GM12878 (cell line): ENCODE measurements around the gene ACP3. TPM values are rescaled to one million over a fixed set of nuclear protein-coding genes. Genes with fewer than 3 reads are reported as not detected.

ENCODE experiments used
- ATAC-seq: fragments of 200-7000 bp; cut with Tn5 transposase; 3 replicates; pipeline ENCODE4 v1.9.1; 2020; ENCODE audit warnings: mild to moderate bottlenecking, moderate library complexity
- BruUV-seq: library from RNA; stranded (reverse); fragments of 400-500 nt; replicated peaks from 2 replicates; lab custom pipeline; 2021; lab: Mats Ljungman, UMichigan
- CTCF ChIA-PET: fragments of 300-600 bp; sonication (Branson Sonifier 250); formaldehyde crosslinking; extraction: SDS; loops from one replicate; lab custom pipeline; 2021; ENCODE audit warnings: inconsistent platforms; lab: Yijun Ruan, JAX
- POLR2A ChIA-PET: fragments of 350-600 bp; formaldehyde crosslinking; extraction: SDS; loops from one replicate; lab custom pipeline; 2021; ENCODE audit warnings: inconsistent platforms; lab: Charles Lee
- RAD21 ChIA-PET: fragments of 300-600 bp; sonication (Branson Sonifier 250); formaldehyde crosslinking; loops from one replicate; lab custom pipeline; 2023; ENCODE audit warnings: antibody characterized with exemption; ENCODE audit not compliant: unreplicated experiment; lab: Charles Lee
- SMC1A ChIA-PET: fragments of 300-600 bp; sonication (Branson Sonifier 250); formaldehyde crosslinking; loops from one replicate; lab custom pipeline; 2023; ENCODE audit not compliant: unreplicated experiment, uncharacterized antibody; lab: Charles Lee
- DNase-seq: peaks from one replicate; pipeline ENCODE4 v3.0.0-alpha.2; 2011; ENCODE audit warnings: low read depth, low spot score
- FAIRE-seq: peaks from 3 replicates; lab custom pipeline; 2011; peaks lifted over from hg19 to GRCh38; lab: Jason Lieb, UNC
- H2AFZ ChIP-seq: 2 replicates; pipeline ENCODE4 v1.6.0; 2011; ENCODE audit warnings: low read depth, low read length, control low read depth; ENCODE audit not compliant: control insufficient read depth
- H3K27ac ChIP-seq: 2 replicates; pipeline ENCODE4 v1.5.1; 2011; ENCODE audit warnings: control low read depth; ENCODE audit not compliant: control insufficient read depth, insufficient read depth
- H3K27me3 ChIP-seq, 2 experiments: replicated peaks in 1 of 2; 2 replicates each; pipeline versions ENCODE4 v1.6.0 to v1.6.1; 2011; ENCODE audit warnings: low read length in 1 of 2; ENCODE audit not compliant: control insufficient read depth in 2 of 2, insufficient read depth in 2 of 2
- H3K36me3 ChIP-seq, 2 experiments: 2 replicates each; pipeline ENCODE4 v1.5.1; 2011; ENCODE audit warnings: low read length in 1 of 2; ENCODE audit not compliant: control insufficient read depth in 2 of 2, insufficient read depth in 2 of 2
- H3K4me1 ChIP-seq: 2 replicates; pipeline ENCODE4 v1.6.1; 2011; ENCODE audit warnings: mild to moderate bottlenecking, low read length, moderate library complexity, mixed read lengths; ENCODE audit not compliant: control insufficient read depth, insufficient read depth
- H3K4me2 ChIP-seq: 2 replicates; pipeline ENCODE4 v1.6.0; 2011; ENCODE audit warnings: control low read depth; ENCODE audit not compliant: control insufficient read depth, insufficient read depth
- H3K4me3 ChIP-seq: fragments of 200-600 bp; sonication (generic); 2 replicates; pipeline ENCODE4 v1.5.1; 2016
- H3K79me2 ChIP-seq: 2 replicates; pipeline ENCODE4 v1.6.0; 2011; ENCODE audit warnings: low read length; ENCODE audit not compliant: control insufficient read depth, insufficient read depth
- H3K9ac ChIP-seq: 2 replicates; pipeline ENCODE4 v1.8.0; 2011; ENCODE audit warnings: low read length, control low read depth, mixed read lengths; ENCODE audit not compliant: control insufficient read depth, insufficient read depth
- H3K9me3 ChIP-seq: replicated peaks from 3 replicates; pipeline ENCODE4 v1.5.1; 2011; ENCODE audit warnings: mild to moderate bottlenecking, low read length; ENCODE audit not compliant: control insufficient read depth, insufficient read depth
- H4K20me1 ChIP-seq: 2 replicates; pipeline ENCODE4 v1.6.0; 2011; ENCODE audit not compliant: control insufficient read depth, insufficient read depth
- CBFB ChIP-seq: IDR thresholded peaks from 2 replicates; pipeline ENCODE4 v1.6.1; 2016; ENCODE audit warnings: antibody characterized with exemption, low read depth
- CHD2 ChIP-seq: IDR thresholded peaks from 2 replicates; pipeline ENCODE4 v1.6.1; 2011; ENCODE audit warnings: low read depth, low read length, improper control_type of control experiment, borderline replicate concordance
- HDAC2 ChIP-seq: fragments of 200-600 bp; sonication (generic); IDR thresholded peaks from 2 replicates; pipeline ENCODE4 v1.6.1; 2017
- LARP7 ChIP-seq: fragments of 450-650 bp; IDR thresholded peaks from 2 replicates; pipeline ENCODE4 v1.6.1; 2017; ENCODE audit warnings: mild to moderate bottlenecking
- MEF2B ChIP-seq: fragments of 450-650 bp; IDR thresholded peaks from 2 replicates; pipeline ENCODE4 v1.6.1; 2018; ENCODE audit warnings: mild to moderate bottlenecking, moderate library complexity; ENCODE audit not compliant: partially characterized antibody, poor library complexity, severe bottlenecking
- MXI1 ChIP-seq: fragments of 150-350 bp; IDR thresholded peaks from 2 replicates; pipeline ENCODE4 v1.6.1; 2011; ENCODE audit warnings: low read depth, mild to moderate bottlenecking, inconsistent platforms, low read length, improper control_type of control experiment
- NFIC ChIP-seq: IDR thresholded peaks from 2 replicates; pipeline ENCODE4 v1.6.1; 2012; ENCODE audit warnings: low read depth, mild to moderate bottlenecking, inconsistent platforms, low read length, moderate library complexity
- NFYA ChIP-seq: IDR thresholded peaks from 2 replicates; pipeline ENCODE4 v1.6.1; 2011; ENCODE audit warnings: low read depth, mild to moderate bottlenecking, low read length, improper control_type of control experiment, borderline replicate concordance
- PAX5 ChIP-seq: IDR thresholded peaks from 2 replicates; pipeline ENCODE4 v1.6.1; 2011; ENCODE audit warnings: low read depth, low read length, borderline replicate concordance
- POU2F2 ChIP-seq: IDR thresholded peaks from 3 replicates; pipeline ENCODE4 v1.6.1; 2011; ENCODE audit warnings: low read depth, mild to moderate bottlenecking, low read length, borderline replicate concordance
- SIN3A ChIP-seq: IDR thresholded peaks from 2 replicates; pipeline ENCODE4 v1.6.1; 2012; ENCODE audit warnings: low read depth, low read length, improper control_type of control experiment
- SREBF1 ChIP-seq: IDR thresholded peaks from 2 replicates; pipeline ENCODE4 v1.6.1; 2012; ENCODE audit warnings: mild to moderate bottlenecking, low read length
- STAT1 ChIP-seq: fragments of 450-650 bp; conservative IDR thresholded peaks from 2 replicates; pipeline ENCODE4 v1.6.1; 2014; ENCODE audit warnings: antibody characterized with exemption, mild to moderate bottlenecking
- STAT3 ChIP-seq: IDR thresholded peaks from 2 replicates; pipeline ENCODE4 v1.6.1; 2011; ENCODE audit warnings: low read depth, low read length, improper control_type of control experiment
- ZBTB33 ChIP-seq: fragments of 450-650 bp; IDR thresholded peaks from 2 replicates; pipeline ENCODE4 v1.6.1; 2017; ENCODE audit warnings: mild to moderate bottlenecking
- ZNF622 ChIP-seq: fragments of 450-650 bp; IDR thresholded peaks from 2 replicates; pipeline ENCODE4 v1.6.1; 2017; ENCODE audit warnings: mild to moderate bottlenecking, inconsistent platforms
- ZNF687 ChIP-seq: fragments of 450-650 bp; IDR thresholded peaks from 2 replicates; pipeline ENCODE4 v1.6.1; 2017; ENCODE audit warnings: mild to moderate bottlenecking, moderate library complexity
- ZSCAN29 ChIP-seq: fragments of 450-650 bp; IDR thresholded peaks from 2 replicates; pipeline ENCODE4 v1.6.1; 2017; ENCODE audit warnings: mild to moderate bottlenecking, moderate library complexity
- WGBS: methylation state at CpG from one replicate; pipeline ENCODE4 v1.1.6; 2016; ENCODE audit warnings: low lambda C conversion rate; ENCODE audit not compliant: insufficient replicate concordance, insufficient coverage; ENCODE audit errors: missing lambda C conversion rate; 5-methylcytosine and 5-hydroxymethylcytosine counted together
- in situ Hi-C: fragments of 300-500 bp; cut with MboI; formaldehyde crosslinking; loops from 9 replicates; pipeline ENCODE4 v1.14.3; 2018; ENCODE audit warnings: mixed read lengths
- intact Hi-C: fragments of 100-400 bp; cut with micrococcal nuclease; formaldehyde crosslinking; loops from one replicate; pipeline ENCODE4 v1.14.2; 2022; ENCODE audit not compliant: unreplicated experiment
- polyA plus RNA-seq, 11 experiments: library from polyadenylated mRNA; depleted of rRNA in 4 of 11; unstranded in 6 of 11; stranded (reverse) in 5 of 11; fragments of >200 nt; fragmentation: Nextera tagmentation in 4 of 11; fragmentation: Illumina TruSeq in 1 of 11; extraction: Ambion mirVana in 4 of 11; extraction: Trizol in 1 of 11; gene quantifications; 1 replicate in 1 of 11; 2 replicates in 10 of 11; pipeline versions ENCODE4 v1.2.1 to v1.2.3, GENCODE V29; 2011 to 2016; ENCODE audit warnings: inconsistent platforms in 2 of 11, missing spikeins in 2 of 11, low read depth in 1 of 11
- total RNA-seq, 4 experiments: library from RNA; depleted of rRNA in 3 of 4; stranded (reverse); fragments of >200 nt in 3 of 4; fragmentation: Illumina TruSeq in 1 of 4; extraction: Trizol in 1 of 4; gene quantifications; 2 replicates each; pipeline versions ENCODE4 v1.2.1 to v1.2.3, GENCODE V29; 2013 to 2021

The ACP3 gene
- total and polyA plus RNA-seq, 10 of the 15 experiments (the other 5 are each of a cell fraction or from before 2014, with no cell fraction given) = 0.05 to 0.41 TPM; not detected in 8

- TF ChIP-seq MEF2B (no peak), POU2F2 (no peak)
These were observed 33.2 kb upstream of the ACP3 start (continued) for GRCh38 chr3:132283916-132284405.

DNA sequence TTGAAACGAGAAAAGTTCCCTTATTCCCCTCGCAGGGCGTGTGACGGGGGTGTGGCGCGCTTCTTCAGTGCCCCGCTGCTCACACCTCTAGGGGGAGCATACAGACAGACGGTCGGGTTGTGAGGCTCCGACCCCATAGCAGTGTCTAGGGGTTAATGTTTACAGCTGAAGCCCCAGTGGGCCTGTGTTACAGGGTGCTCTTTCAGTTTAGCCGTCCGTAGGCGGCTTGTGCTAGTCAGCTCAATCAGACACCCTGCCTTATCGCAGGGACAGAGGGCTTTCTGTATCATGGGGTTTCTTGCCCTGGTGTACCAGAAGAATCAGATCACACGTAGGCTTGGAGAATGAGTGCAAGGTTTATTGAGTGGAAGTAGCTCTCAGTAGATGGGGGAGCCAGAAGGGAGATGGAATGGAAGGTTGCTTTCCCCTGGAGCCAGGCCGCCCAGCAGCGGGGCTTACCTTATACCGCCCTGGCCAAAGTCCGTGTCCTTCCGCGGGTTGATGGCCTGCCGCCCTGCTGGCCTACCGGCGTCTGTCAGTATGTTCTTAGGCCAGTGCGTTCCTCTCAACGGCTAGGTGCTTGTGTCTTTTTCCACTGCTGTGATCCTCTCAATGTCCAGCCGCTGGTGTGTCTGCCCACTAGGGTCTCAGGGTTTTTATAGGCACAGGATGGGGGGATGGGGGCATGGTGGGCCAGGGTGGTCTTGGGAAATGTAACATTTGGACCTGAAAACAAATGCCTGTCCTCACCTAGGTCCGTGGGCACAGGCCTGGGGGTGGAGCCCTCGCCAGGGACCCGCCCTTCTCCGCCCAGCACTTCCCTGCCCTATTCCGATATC lies 32.2 kb upstream of the ACP3 start:
- ChIA-PET RAD21 (no interaction called here), CTCF (no interaction called here), SMC1A (interaction anchor here (1.3 kb wide), 1 partner anchor 251 kb away, joined by 4 read pairs; no protein-coding TSS in a partner anchor), POLR2A (no interaction called here)
- Histone ChIP-seq H3K36me3 (no peaks in the 10 kb centered on the region), H2AFZ (no peak overlapping the region), H3K27ac (no peak overlapping the region), H4K20me1 (no peaks in the 10 kb centered on the region), H3K9ac (no peak overlapping the region), H3K4me2 (no peak overlapping the region), H3K27me3 (no peaks in the 10 kb centered on the region; a peak in 1 of 4 replicates), H3K79me2 (no peaks in the 10 kb centered on the region), H3K9me3 (no peaks in the 10 kb centered on the region; the same call in 2 of the 3 replicates), H3K4me3 (no peak overlapping the region), H3K4me1 (no peaks in the 10 kb centered on the region)
- ATAC-seq (no peak), FAIRE-seq (no peak), DNase-seq (no peak)
- intact Hi-C loops (no loop called here), in situ Hi-C loops (no loop called here)
- BruUV-seq = no TSS peak
- WGBS = 72% methylated on average over 32 of the region's 32 CpGs
- TF ChIP-seq LARP7 = no peak
- TF ChIP-seq SIN3A = no peak
- no peak for TF ChIP-seq STAT3
- TF ChIP-seq SREBF1 = no peak
- no peak for TF ChIP-seq CBFB
- TF ChIP-seq CHD2 = no peak
- no peak for TF ChIP-seq ZSCAN29
- TF ChIP-seq MXI1 = no peak
- TF ChIP-seq PAX5 = no peak
- no peak for TF ChIP-seq HDAC2
- no peak for TF ChIP-seq NFIC
- TF ChIP-seq NFYA = no peak
- no peak for TF ChIP-seq ZBTB33
- TF ChIP-seq ZNF622 = no peak
- TF ChIP-seq ZNF687 = no peak
- TF ChIP-seq STAT1 = no peak
